Measurements from ENCODE around the gene LINGO1. TPM values are rescaled to one million over a fixed set of nuclear protein-coding genes. Genes with fewer than 3 reads are reported as not detected.

The LINGO1 gene
- total and polyA plus RNA-seq, 9 of the 15 experiments (the other 6 are each of a cell fraction or from before 2014, with no cell fraction given): 0.07 to 15.3 (median 2.1) TPM

GRCh38 chr15:77659350-77660321 lies 26.9 kb upstream of the LINGO1 start:
- no peaks in the 10 kb centered on the region for H3K9me3 ChIP-seq (replicated peaks; ENCODE audit: control insufficient read depth, insufficient read depth, low read depth, low read length)
- H3K27ac ChIP-seq (ENCODE audit: extremely low read depth, low read depth, low read length): no peak overlapping the region
- intact Hi-C loops (cut with micrococcal nuclease): loop anchor here (1.0 kb wide), 2 partner anchors 126 to 162 kb away; no protein-coding TSS in a partner anchor
- peak overlapping the region; percentile 83 for H2AFZ ChIP-seq (ENCODE audit: low read depth, low read length)
- FAIRE-seq: peak; percentile 86
- H4K20me1 ChIP-seq (replicated peaks; ENCODE audit: control insufficient read depth, insufficient read depth, low read length): 0 out of 2 replicates have a peak, but pooled peaks cover 4% of the 10 kb centered on the region
- H3K9ac ChIP-seq (ENCODE audit: insufficient read depth in 1 of 2, low read depth in 2 of 2, low read length in 2 of 2): peak overlapping the region in 1 of 2 experiments; percentile 41; a peak in 2 of 4 replicates
- WGBS (ENCODE audit: insufficient coverage, low coverage, missing lambda C conversion rate): 24% methylated on average over 12 of the region's 12 CpGs
- peak overlapping the region; percentile 75 for H3K4me2 ChIP-seq (ENCODE audit: insufficient read depth, low read length)
- peaks cover 0 to 21% of the 10 kb centered on the region in 2 experiments; a peak in 3 of 5 replicates for H3K4me1 ChIP-seq (replicated peaks in 1 of 2; ENCODE audit: control insufficient read depth in 2 of 2, insufficient read depth in 2 of 2, low read length in 2 of 2)
- H3K4me3 ChIP-seq: no peak overlapping the region
- POLR2A ChIA-PET: interaction anchor here (0.7 to 1.3 kb wide), 2 partner anchors 18 to 162 kb away, joined by 3 to 4 read pairs; no protein-coding TSS in a partner anchor
- ATAC-seq: peak; percentile 94
- no TSS peak for BruUV-seq (replicated peaks)
- DNase-seq (ENCODE audit: extremely low read depth in 1 of 4, low spot score in 3 of 4): peak; percentile 85 to 96 (median 93)
- H3K79me2 ChIP-seq (ENCODE audit: control insufficient read depth, insufficient read depth, low read length): no peaks in the 10 kb centered on the region
- peaks cover 12 to 62% of the 10 kb centered on the region in 2 experiments; a peak in 4 of 5 replicates for H3K27me3 ChIP-seq (ENCODE audit: control insufficient read depth in 2 of 2, insufficient read depth in 2 of 2, low read length in 2 of 2)
- in situ Hi-C loops (cut with MboI): loop anchor here (10.0 kb wide), 1 partner anchor 215 kb away; no protein-coding TSS in a partner anchor
- H3K36me3 ChIP-seq (ENCODE audit: control insufficient read depth, insufficient read depth, low read length): no peaks in the 10 kb centered on the region
- CTCF ChIA-PET (ENCODE audit: low intra/inter-chr PET ratio): interaction anchor here (1.1 to 2.2 kb wide), 3 partner anchors 26 to 211 kb away, joined by 3 to 15 read pairs (median 3); no protein-coding TSS in a partner anchor
- no peaks in the 10 kb centered on the region for H3K9me1 ChIP-seq (ENCODE audit: control insufficient read depth, insufficient read depth, low read length)
- TF ChIP-seq C11orf30 (IDR thresholded peaks at IDR 0.05; ENCODE audit: low read depth) (no peak), XRCC4 (IDR thresholded peaks at IDR 0.05; ENCODE audit: extremely low read depth, insufficient read depth, insufficient read length) (no peak), POLR2B (IDR thresholded peaks at IDR 0.05; ENCODE audit: low read depth, partially characterized antibody) (no peak), CTCF (IDR thresholded peaks at IDR 0.05 in 2 of 3, conservative IDR thresholded peaks at IDR 0.05 in 1 of 3; ENCODE audit: insufficient read depth in 2 of 3, low read depth in 1 of 3, low read length in 3 of 3) (peak; percentile 61 to 81 (median 75); a peak in 5 of 6 replicates), VEZF1 (CRISPR knock-in tag; IDR thresholded peaks at IDR 0.05) (peak; percentile 89), ZBTB26 (CRISPR knock-in tag; IDR thresholded peaks at IDR 0.05) (no peak), PYGO2 (tag; IDR thresholded peaks at IDR 0.05) (no peak), SRF (CRISPR knock-in tag; IDR thresholded peaks at IDR 0.05) (no peak), ZSCAN32 (CRISPR knock-in tag; IDR thresholded peaks at IDR 0.05) (no peak), SIRT6 (IDR thresholded peaks at IDR 0.05; ENCODE audit: low read depth, low read length) (no peak), MTA2 (IDR thresholded peaks at IDR 0.05; ENCODE audit: low read depth) (no peak), SRSF7 (optimal IDR thresholded peaks at IDR 0.05; ENCODE audit: low read depth, low read length) (no peak)
- TF ChIP-seq, protein P1, sequence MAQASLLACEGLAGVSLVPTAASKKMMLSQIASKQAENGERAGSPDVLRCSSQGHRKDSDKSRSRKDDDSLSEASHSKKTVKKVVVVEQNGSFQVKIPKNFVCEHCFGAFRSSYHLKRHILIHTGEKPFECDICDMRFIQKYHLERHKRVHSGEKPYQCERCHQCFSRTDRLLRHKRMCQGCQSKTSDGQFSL (CRISPR knock-in tag; IDR thresholded peaks at IDR 0.05): no peak
- TF ChIP-seq, protein P1 (tag; IDR thresholded peaks at IDR 0.05): peak in 1 of 2 experiments; percentile 53; a peak in 1 of 4 replicates
